VCaP (cell line): Measurements from ENCODE around the gene OCRL.

Experiments
- H3K27ac ChIP-seq: fragments of 450-650 bp; 2 replicates; pipeline ENCODE4 v1.5.1; 2017
- CTCF ChIP-seq: fragments of 450-650 bp; conservative IDR thresholded peaks from 2 replicates; pipeline ENCODE4 v1.5.1; 2017; ENCODE audit warnings: mild to moderate bottlenecking, moderate library complexity

Gene OCRL

GRCh38 chrX:129606918-129607317 is 66.9 kb downstream of the OCRL start:
- H3K27ac ChIP-seq, result 0 out of 2 replicates have a peak overlapping the region, but pooled peaks have one; percentile 27
- TF ChIP-seq CTCF, result peak; percentile 68

- TF ChIP-seq CTCF, result no peak
- H3K27ac ChIP-seq, result no peak overlapping the region
Measured at GRCh38 chrX:129608496-129608895, 68.4 kb downstream of the OCRL start.

- H3K27ac ChIP-seq, result no peak overlapping the region
- TF ChIP-seq CTCF, result 0 out of 2 replicates have a peak, but pooled peaks have one; percentile 11
Measured at GRCh38 chrX:129609395-129609794, 69.3 kb downstream of the OCRL start.

- no peak for TF ChIP-seq CTCF
Measured at GRCh38 chrX:129612396-129612795, 72.3 kb downstream of the OCRL start.

GRCh38 chrX:129613596-129613995 is 73.5 kb downstream of the OCRL start:
- no peak overlapping the region for H3K27ac ChIP-seq
- no peak for TF ChIP-seq CTCF

More at GRCh38 chrX:129612396-129612795, 72.3 kb downstream of the OCRL start:
- no peak overlapping the region for H3K27ac ChIP-seq

- TF ChIP-seq CTCF, result no peak
- no peak overlapping the region for H3K27ac ChIP-seq
Measured at GRCh38 chrX:129614481-129615255, 74.6 kb downstream of the OCRL start.

GRCh38 chrX:129617420-129617819 is 77.4 kb downstream of the OCRL start:
- H3K27ac ChIP-seq, result no peak overlapping the region
- TF ChIP-seq CTCF, result no peak
